GM12878 (cell line): Measurements from ENCODE around the gene ORM2. TPM values are rescaled to one million over a fixed set of nuclear protein-coding genes. Genes with fewer than 3 reads are reported as not detected.

Experiments used
- ATAC-seq: fragments of 200-7000 bp; cut with Tn5 transposase; 3 replicates; pipeline ENCODE4 v1.9.1; 2020; ENCODE audit warnings: mild to moderate bottlenecking, moderate library complexity
- BruUV-seq: library from RNA; stranded (reverse); fragments of 400-500 nt; replicated peaks from 2 replicates; lab custom pipeline; 2021; lab: Mats Ljungman, UMichigan
- CTCF ChIA-PET: fragments of 300-600 bp; sonication (Branson Sonifier 250); formaldehyde crosslinking; extraction: SDS; loops from one replicate; lab custom pipeline; 2021; ENCODE audit warnings: inconsistent platforms; lab: Yijun Ruan, JAX
- POLR2A ChIA-PET: fragments of 350-600 bp; formaldehyde crosslinking; extraction: SDS; loops from one replicate; lab custom pipeline; 2021; ENCODE audit warnings: inconsistent platforms; lab: Charles Lee
- RAD21 ChIA-PET: fragments of 300-600 bp; sonication (Branson Sonifier 250); formaldehyde crosslinking; loops from one replicate; lab custom pipeline; 2023; ENCODE audit warnings: antibody characterized with exemption; ENCODE audit not compliant: unreplicated experiment; lab: Charles Lee
- SMC1A ChIA-PET: fragments of 300-600 bp; sonication (Branson Sonifier 250); formaldehyde crosslinking; loops from one replicate; lab custom pipeline; 2023; ENCODE audit not compliant: unreplicated experiment, uncharacterized antibody; lab: Charles Lee
- DNase-seq: peaks from one replicate; pipeline ENCODE4 v3.0.0-alpha.2; 2011; ENCODE audit warnings: low read depth, low spot score
- FAIRE-seq: peaks from 3 replicates; lab custom pipeline; 2011; peaks lifted over from hg19 to GRCh38; lab: Jason Lieb, UNC
- H2AFZ ChIP-seq: 2 replicates; pipeline ENCODE4 v1.6.0; 2011; ENCODE audit warnings: low read depth, low read length, control low read depth; ENCODE audit not compliant: control insufficient read depth
- H3K27ac ChIP-seq: 2 replicates; pipeline ENCODE4 v1.5.1; 2011; ENCODE audit warnings: control low read depth; ENCODE audit not compliant: control insufficient read depth, insufficient read depth
- H3K27me3 ChIP-seq, 2 experiments: replicated peaks in 1 of 2; 2 replicates each; pipeline versions ENCODE4 v1.6.0 to v1.6.1; 2011; ENCODE audit warnings: low read length in 1 of 2; ENCODE audit not compliant: control insufficient read depth in 2 of 2, insufficient read depth in 2 of 2
- H3K36me3 ChIP-seq, 2 experiments: 2 replicates each; pipeline ENCODE4 v1.5.1; 2011; ENCODE audit warnings: low read length in 1 of 2; ENCODE audit not compliant: control insufficient read depth in 2 of 2, insufficient read depth in 2 of 2
- H3K4me1 ChIP-seq: 2 replicates; pipeline ENCODE4 v1.6.1; 2011; ENCODE audit warnings: mild to moderate bottlenecking, low read length, moderate library complexity, mixed read lengths; ENCODE audit not compliant: control insufficient read depth, insufficient read depth
- H3K4me2 ChIP-seq: 2 replicates; pipeline ENCODE4 v1.6.0; 2011; ENCODE audit warnings: control low read depth; ENCODE audit not compliant: control insufficient read depth, insufficient read depth
- H3K4me3 ChIP-seq: fragments of 200-600 bp; sonication (generic); 2 replicates; pipeline ENCODE4 v1.5.1; 2016
- H3K79me2 ChIP-seq: 2 replicates; pipeline ENCODE4 v1.6.0; 2011; ENCODE audit warnings: low read length; ENCODE audit not compliant: control insufficient read depth, insufficient read depth
- H3K9ac ChIP-seq: 2 replicates; pipeline ENCODE4 v1.8.0; 2011; ENCODE audit warnings: low read length, control low read depth, mixed read lengths; ENCODE audit not compliant: control insufficient read depth, insufficient read depth
- H3K9me3 ChIP-seq: replicated peaks from 3 replicates; pipeline ENCODE4 v1.5.1; 2011; ENCODE audit warnings: mild to moderate bottlenecking, low read length; ENCODE audit not compliant: control insufficient read depth, insufficient read depth
- H4K20me1 ChIP-seq: 2 replicates; pipeline ENCODE4 v1.6.0; 2011; ENCODE audit not compliant: control insufficient read depth, insufficient read depth
- ASH2L ChIP-seq: fragments of 300-600, 200-600 bp; sonication (generic); IDR thresholded peaks from 2 replicates; pipeline ENCODE4 v1.6.1; 2017; ENCODE audit warnings: low read depth, mild to moderate bottlenecking, borderline replicate concordance
- BHLHE40 ChIP-seq, 2 experiments: fragments of 450-650 bp in 1 of 2; IDR thresholded peaks; 2 replicates each; pipeline ENCODE4 v1.6.1; 2011 to 2017; ENCODE audit warnings: low read depth in 2 of 2, borderline replicate concordance in 1 of 2, improper control_type of control experiment in 1 of 2, low read length in 1 of 2, mild to moderate bottlenecking in 1 of 2
- CEBPB ChIP-seq, 2 experiments: fragments of 150-350 bp in 1 of 2; IDR thresholded peaks; 2 replicates each; pipeline ENCODE4 v1.6.1; 2012 to 2014; ENCODE audit warnings: low read depth in 2 of 2, low read length in 2 of 2, borderline replicate concordance in 1 of 2, inconsistent platforms in 1 of 2
- CREB1 ChIP-seq: IDR thresholded peaks from 2 replicates; pipeline ENCODE4 v1.6.1; 2012; ENCODE audit warnings: low read depth, mild to moderate bottlenecking, inconsistent platforms
- ESRRA ChIP-seq: IDR thresholded peaks from 2 replicates; pipeline ENCODE4 v1.6.1; 2012; ENCODE audit warnings: mild to moderate bottlenecking, low read length, improper control_type of control experiment
- ETV6 ChIP-seq, 2 experiments: fragments of 450-650 bp in 1 of 2; IDR thresholded peaks in 1 of 2; conservative IDR thresholded peaks in 1 of 2; 2 replicates each; pipeline ENCODE4 v1.6.1; 2014; ENCODE audit warnings: antibody characterized with exemption in 1 of 2, borderline replicate concordance in 1 of 2, low read depth in 1 of 2, mild to moderate bottlenecking in 1 of 2, moderate library complexity in 1 of 2
- IKZF1 ChIP-seq: fragments of 450-650 bp; conservative IDR thresholded peaks from 2 replicates; pipeline ENCODE4 v1.6.1; 2017; ENCODE audit warnings: antibody characterized with exemption, mild to moderate bottlenecking
- NFXL1 ChIP-seq: fragments of 450-650 bp; IDR thresholded peaks from 2 replicates; pipeline ENCODE4 v1.6.1; 2017; ENCODE audit warnings: antibody characterized with exemption, mild to moderate bottlenecking, borderline replicate concordance
- NFYB ChIP-seq: IDR thresholded peaks from 2 replicates; pipeline ENCODE4 v1.6.1; 2011; ENCODE audit warnings: low read depth, mild to moderate bottlenecking, low read length, improper control_type of control experiment, moderate library complexity; ENCODE audit not compliant: insufficient read depth
- NR2F1 ChIP-seq: fragments of 450-650 bp; conservative IDR thresholded peaks from 2 replicates; pipeline ENCODE4 v1.6.1; 2017; ENCODE audit warnings: mild to moderate bottlenecking
- PAX5 ChIP-seq: IDR thresholded peaks from 2 replicates; pipeline ENCODE4 v1.6.1; 2011; ENCODE audit warnings: low read depth, low read length, borderline replicate concordance
- RELB ChIP-seq: fragments of 450-650 bp; IDR thresholded peaks from 2 replicates; pipeline ENCODE4 v1.6.1; 2017; ENCODE audit warnings: low read depth, mild to moderate bottlenecking, moderate library complexity
- SMAD5 ChIP-seq: IDR thresholded peaks from 2 replicates; pipeline ENCODE4 v1.6.1; 2016; ENCODE audit warnings: antibody characterized with exemption, low read depth
- SUPT20H ChIP-seq: IDR thresholded peaks from 2 replicates; pipeline ENCODE4 v1.6.1; 2011; ENCODE audit warnings: low read depth, mild to moderate bottlenecking, low read length, moderate library complexity, borderline replicate concordance; ENCODE audit not compliant: control insufficient read depth
- ZNF687 ChIP-seq: fragments of 450-650 bp; IDR thresholded peaks from 2 replicates; pipeline ENCODE4 v1.6.1; 2017; ENCODE audit warnings: mild to moderate bottlenecking, moderate library complexity
- WGBS: methylation state at CpG from one replicate; pipeline ENCODE4 v1.1.6; 2016; ENCODE audit warnings: low lambda C conversion rate; ENCODE audit not compliant: insufficient replicate concordance, insufficient coverage; ENCODE audit errors: missing lambda C conversion rate; 5-methylcytosine and 5-hydroxymethylcytosine counted together
- in situ Hi-C: fragments of 300-500 bp; cut with MboI; formaldehyde crosslinking; loops from 9 replicates; pipeline ENCODE4 v1.14.3; 2018; ENCODE audit warnings: mixed read lengths
- intact Hi-C: fragments of 100-400 bp; cut with micrococcal nuclease; formaldehyde crosslinking; loops from one replicate; pipeline ENCODE4 v1.14.2; 2022; ENCODE audit not compliant: unreplicated experiment
- polyA plus RNA-seq, 11 experiments: library from polyadenylated mRNA; depleted of rRNA in 4 of 11; unstranded in 6 of 11; stranded (reverse) in 5 of 11; fragments of >200 nt; fragmentation: Nextera tagmentation in 4 of 11; fragmentation: Illumina TruSeq in 1 of 11; extraction: Ambion mirVana in 4 of 11; extraction: Trizol in 1 of 11; gene quantifications; 1 replicate in 1 of 11; 2 replicates in 10 of 11; pipeline versions ENCODE4 v1.2.1 to v1.2.3, GENCODE V29; 2011 to 2016; ENCODE audit warnings: inconsistent platforms in 2 of 11, missing spikeins in 2 of 11, low read depth in 1 of 11
- total RNA-seq, 4 experiments: library from RNA; depleted of rRNA in 3 of 4; stranded (reverse); fragments of >200 nt in 3 of 4; fragmentation: Illumina TruSeq in 1 of 4; extraction: Trizol in 1 of 4; gene quantifications; 2 replicates each; pipeline versions ENCODE4 v1.2.1 to v1.2.3, GENCODE V29; 2013 to 2021

Gene ORM2
- total and polyA plus RNA-seq, 10 of the 15 experiments (the other 5 are each of a cell fraction or from before 2014, with no cell fraction given): 0.64 TPM; not detected in 9

- H3K9ac ChIP-seq: no peak overlapping the region
- H3K4me1 ChIP-seq: peaks cover 78% of the 10 kb centered on the region
- ChIA-PET RAD21 (interaction anchor here (0.6 to 12.9 kb wide), 5 partner anchors 17 to 38 kb away, joined by 3 to 251 read pairs (median 3); partner anchors contain the start of gene AKNA), SMC1A (interaction anchor here (1.1 to 13.9 kb wide), 6 partner anchors 11 to 30 kb away, joined by 3 to 327 read pairs (median 7); partner anchors contain the start of gene AKNA), CTCF (interaction anchor here (0.6 to 7.4 kb wide), 6 partner anchors 20 to 39 kb away, joined by 3 to 108 read pairs (median 4); partner anchors contain the start of gene AKNA), POLR2A (interaction anchor here (0.5 to 13.2 kb wide), 8 partner anchors 9 to 329 kb away, joined by 3 to 312 read pairs (median 4); partner anchors contain the start of gene AKNA)
- H3K79me2 ChIP-seq: peaks cover 37% of the 10 kb centered on the region
- peak overlapping the region; percentile 78 for H3K27ac ChIP-seq
- DNase-seq (no peak), FAIRE-seq (no peak), ATAC-seq (peak; percentile 4)
- H3K4me3 ChIP-seq: no peak overlapping the region
- no TSS peak for BruUV-seq
- no peaks in the 10 kb centered on the region for H3K9me3 ChIP-seq
- H4K20me1 ChIP-seq: no peaks in the 10 kb centered on the region
- in situ Hi-C loops: no loop called here
- no peak overlapping the region for H2AFZ ChIP-seq
- H3K4me2 ChIP-seq: no peak overlapping the region; the same call in 1 of the 2 replicates
- intact Hi-C loops: loop anchor here (2.0 kb wide), 1 partner anchor 17 kb away; no protein-coding TSS in a partner anchor
- no peaks in the 10 kb centered on the region for H3K27me3 ChIP-seq
- WGBS: 48% methylated on average over 14 of the region's 14 CpGs
- H3K36me3 ChIP-seq: peaks cover 40 to 43% of the 10 kb centered on the region in 2 experiments
- TF ChIP-seq SUPT20H (no peak), ETV6 (conservative IDR thresholded peaks at IDR 0.05 in 1 of 2, IDR thresholded peaks at IDR 0.05 in 1 of 2; ENCODE audit: borderline replicate concordance in 1 of 2, low read depth in 1 of 2) (no peak), ZNF687 (peak; percentile 77), ASH2L (no peak), NFXL1 (no peak), ESRRA (no peak), SMAD5 (no peak), PAX5 (no peak), RELB (no peak), BHLHE40 (IDR thresholded peaks at IDR 0.05; ENCODE audit: borderline replicate concordance in 1 of 2, low read depth in 2 of 2, low read length in 1 of 2) (peak in 1 of 2 experiments; percentile 10; a peak in 1 of 4 replicates), NFYB (0 out of 2 replicates have a peak, but pooled peaks have one; percentile 16), CEBPB (IDR thresholded peaks at IDR 0.05; ENCODE audit: borderline replicate concordance in 1 of 2, low read depth in 2 of 2, low read length in 2 of 2) (no peak), NR2F1 (no peak; the same call in 1 of the 2 replicates), IKZF1 (0 out of 2 replicates have a peak, but pooled peaks have one; percentile 14), CREB1 (no peak)
Measured at GRCh38 chr9:114367772-114368569, 38.3 kb downstream of the ORM2 start.
